GM12878 (cell line): Measurements from ENCODE around the gene LENEP. TPM values are rescaled to one million over a fixed set of nuclear protein-coding genes. Genes with fewer than 3 reads are reported as not detected.
A peak's percentile ranks its signal among the peaks of the same experiment; 100 is the strongest.

ENCODE experiments used
- ATAC-seq: fragments of 200-7000 bp; cut with Tn5 transposase; 3 replicates; pipeline ENCODE4 v1.9.1; 2020; ENCODE audit warnings: mild to moderate bottlenecking, moderate library complexity
- BruUV-seq: library from RNA; stranded (reverse); fragments of 400-500 nt; replicated peaks from 2 replicates; lab custom pipeline; 2021; lab: Mats Ljungman, UMichigan
- CTCF ChIA-PET: fragments of 300-600 bp; sonication (Branson Sonifier 250); formaldehyde crosslinking; extraction: SDS; loops from one replicate; lab custom pipeline; 2021; ENCODE audit warnings: inconsistent platforms; lab: Yijun Ruan, JAX
- POLR2A ChIA-PET: fragments of 350-600 bp; formaldehyde crosslinking; extraction: SDS; loops from one replicate; lab custom pipeline; 2021; ENCODE audit warnings: inconsistent platforms; lab: Charles Lee
- RAD21 ChIA-PET: fragments of 300-600 bp; sonication (Branson Sonifier 250); formaldehyde crosslinking; loops from one replicate; lab custom pipeline; 2023; ENCODE audit warnings: antibody characterized with exemption; ENCODE audit not compliant: unreplicated experiment; lab: Charles Lee
- SMC1A ChIA-PET: fragments of 300-600 bp; sonication (Branson Sonifier 250); formaldehyde crosslinking; loops from one replicate; lab custom pipeline; 2023; ENCODE audit not compliant: unreplicated experiment, uncharacterized antibody; lab: Charles Lee
- DNase-seq: peaks from one replicate; pipeline ENCODE4 v3.0.0-alpha.2; 2011; ENCODE audit warnings: low read depth, low spot score
- FAIRE-seq: peaks from 3 replicates; lab custom pipeline; 2011; peaks lifted over from hg19 to GRCh38; lab: Jason Lieb, UNC
- H2AFZ ChIP-seq: 2 replicates; pipeline ENCODE4 v1.6.0; 2011; ENCODE audit warnings: low read depth, low read length, control low read depth; ENCODE audit not compliant: control insufficient read depth
- H3K27ac ChIP-seq: 2 replicates; pipeline ENCODE4 v1.5.1; 2011; ENCODE audit warnings: control low read depth; ENCODE audit not compliant: control insufficient read depth, insufficient read depth
- H3K27me3 ChIP-seq, 2 experiments: replicated peaks in 1 of 2; 2 replicates each; pipeline versions ENCODE4 v1.6.0 to v1.6.1; 2011; ENCODE audit warnings: low read length in 1 of 2; ENCODE audit not compliant: control insufficient read depth in 2 of 2, insufficient read depth in 2 of 2
- H3K36me3 ChIP-seq, 2 experiments: 2 replicates each; pipeline ENCODE4 v1.5.1; 2011; ENCODE audit warnings: low read length in 1 of 2; ENCODE audit not compliant: control insufficient read depth in 2 of 2, insufficient read depth in 2 of 2
- H3K4me1 ChIP-seq: 2 replicates; pipeline ENCODE4 v1.6.1; 2011; ENCODE audit warnings: mild to moderate bottlenecking, low read length, moderate library complexity, mixed read lengths; ENCODE audit not compliant: control insufficient read depth, insufficient read depth
- H3K4me2 ChIP-seq: 2 replicates; pipeline ENCODE4 v1.6.0; 2011; ENCODE audit warnings: control low read depth; ENCODE audit not compliant: control insufficient read depth, insufficient read depth
- H3K4me3 ChIP-seq: fragments of 200-600 bp; sonication (generic); 2 replicates; pipeline ENCODE4 v1.5.1; 2016
- H3K79me2 ChIP-seq: 2 replicates; pipeline ENCODE4 v1.6.0; 2011; ENCODE audit warnings: low read length; ENCODE audit not compliant: control insufficient read depth, insufficient read depth
- H3K9ac ChIP-seq: 2 replicates; pipeline ENCODE4 v1.8.0; 2011; ENCODE audit warnings: low read length, control low read depth, mixed read lengths; ENCODE audit not compliant: control insufficient read depth, insufficient read depth
- H3K9me3 ChIP-seq: replicated peaks from 3 replicates; pipeline ENCODE4 v1.5.1; 2011; ENCODE audit warnings: mild to moderate bottlenecking, low read length; ENCODE audit not compliant: control insufficient read depth, insufficient read depth
- H4K20me1 ChIP-seq: 2 replicates; pipeline ENCODE4 v1.6.0; 2011; ENCODE audit not compliant: control insufficient read depth, insufficient read depth
- NFIC ChIP-seq: IDR thresholded peaks from 2 replicates; pipeline ENCODE4 v1.6.1; 2012; ENCODE audit warnings: low read depth, mild to moderate bottlenecking, inconsistent platforms, low read length, moderate library complexity
- WGBS: methylation state at CpG from one replicate; pipeline ENCODE4 v1.1.6; 2016; ENCODE audit warnings: low lambda C conversion rate; ENCODE audit not compliant: insufficient replicate concordance, insufficient coverage; ENCODE audit errors: missing lambda C conversion rate; 5-methylcytosine and 5-hydroxymethylcytosine counted together
- in situ Hi-C: fragments of 300-500 bp; cut with MboI; formaldehyde crosslinking; loops from 9 replicates; pipeline ENCODE4 v1.14.3; 2018; ENCODE audit warnings: mixed read lengths
- intact Hi-C: fragments of 100-400 bp; cut with micrococcal nuclease; formaldehyde crosslinking; loops from one replicate; pipeline ENCODE4 v1.14.2; 2022; ENCODE audit not compliant: unreplicated experiment
- polyA plus RNA-seq, 11 experiments: library from polyadenylated mRNA; depleted of rRNA in 4 of 11; unstranded in 6 of 11; stranded (reverse) in 5 of 11; fragments of >200 nt; fragmentation: Nextera tagmentation in 4 of 11; fragmentation: Illumina TruSeq in 1 of 11; extraction: Ambion mirVana in 4 of 11; extraction: Trizol in 1 of 11; gene quantifications; 1 replicate in 1 of 11; 2 replicates in 10 of 11; pipeline versions ENCODE4 v1.2.1 to v1.2.3, GENCODE V29; 2011 to 2016; ENCODE audit warnings: inconsistent platforms in 2 of 11, missing spikeins in 2 of 11, low read depth in 1 of 11
- total RNA-seq, 4 experiments: library from RNA; depleted of rRNA in 3 of 4; stranded (reverse); fragments of >200 nt in 3 of 4; fragmentation: Illumina TruSeq in 1 of 4; extraction: Trizol in 1 of 4; gene quantifications; 2 replicates each; pipeline versions ENCODE4 v1.2.1 to v1.2.3, GENCODE V29; 2013 to 2021
- TF ChIP-seq, protein P1 (sequence below): fragments of 450-650 bp; IDR thresholded peaks from 2 replicates; pipeline ENCODE4 v1.6.1; 2016; ENCODE audit warnings: mild to moderate bottlenecking

Gene LENEP
- total and polyA plus RNA-seq, 10 of the 15 experiments (the other 5 are each of a cell fraction or from before 2014, with no cell fraction given), result 0.27 to 1.1 (median 0.64) TPM; not detected in 7

- POLR2A ChIA-PET, result interaction anchor here (0.7 to 9.8 kb wide), 16 partner anchors 8 to 343 kb away, joined by 3 to 140 read pairs (median 4); partner anchors contain the start of genes CLK2, FLAD1, PBXIP1 and PMVK
- Histone ChIP-seq H3K4me2 (peak overlapping the region; percentile 74), H3K27ac (peak overlapping the region; percentile 65), H3K9me3 (no peaks in the 10 kb centered on the region), H2AFZ (no peak overlapping the region), H3K4me1 (peaks cover 23% of the 10 kb centered on the region), H3K9ac (peak overlapping the region; percentile 52), H3K27me3 (no peaks in the 10 kb centered on the region), H3K36me3 (peaks cover 4 to 8% of the 10 kb centered on the region in 2 experiments; a peak in 3 of 4 replicates), H3K4me3 (peak overlapping the region; percentile 63; the same call in 1 of the 2 replicates), H4K20me1 (no peaks in the 10 kb centered on the region), H3K79me2 (peaks cover 58% of the 10 kb centered on the region)
- in situ Hi-C loops, result no loop called here
- FAIRE-seq (no peak), DNase-seq (no peak), ATAC-seq (no peak)
- intact Hi-C loops, result loop anchor here (5.0 kb wide), 1 partner anchor 91 kb away; the partner anchor contains the start of gene EFNA4
- CTCF ChIA-PET, result interaction anchor here (0.6 to 20.6 kb wide), 11 partner anchors 10 to 103 kb away, joined by 3 to 226 read pairs (median 4); partner anchors contain the start of genes ADAM15, LENEP, PBXIP1 and PMVK
- BruUV-seq, result no TSS peak
- WGBS, result over 99% methylated on average over 10 of the region's 10 CpGs
- RAD21 ChIA-PET, result interaction anchor here (0.9 to 2.8 kb wide), 9 partner anchors 10 to 114 kb away, joined by 3 to 20 read pairs (median 4); partner anchors contain the start of genes FLAD1, PBXIP1, PMVK and PYGO2
- no peak for TF ChIP-seq NFIC
- TF ChIP-seq, protein P1, sequence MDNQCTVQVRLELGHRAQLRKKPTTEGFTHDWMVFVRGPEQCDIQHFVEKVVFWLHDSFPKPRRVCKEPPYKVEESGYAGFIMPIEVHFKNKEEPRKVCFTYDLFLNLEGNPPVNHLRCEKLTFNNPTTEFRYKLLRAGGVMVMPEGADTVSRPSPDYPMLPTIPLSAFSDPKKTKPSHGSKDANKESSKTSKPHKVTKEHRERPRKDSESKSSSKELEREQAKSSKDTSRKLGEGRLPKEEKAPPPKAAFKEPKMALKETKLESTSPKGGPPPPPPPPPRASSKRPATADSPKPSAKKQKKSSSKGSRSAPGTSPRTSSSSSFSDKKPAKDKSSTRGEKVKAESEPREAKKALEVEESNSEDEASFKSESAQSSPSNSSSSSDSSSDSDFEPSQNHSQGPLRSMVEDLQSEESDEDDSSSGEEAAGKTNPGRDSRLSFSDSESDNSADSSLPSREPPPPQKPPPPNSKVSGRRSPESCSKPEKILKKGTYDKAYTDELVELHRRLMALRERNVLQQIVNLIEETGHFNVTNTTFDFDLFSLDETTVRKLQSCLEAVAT, result 0 out of 2 replicates have a peak, but pooled peaks have one; percentile 26
- SMC1A ChIA-PET, result interaction anchor here (1.3 to 3.2 kb wide), 7 partner anchors 10 to 412 kb away, joined by 3 to 21 read pairs (median 6); partner anchors contain the start of genes FLAD1, KCNN3, PBXIP1 and PYGO2
Measured at GRCh38 chr1:154971341-154971998, 21.9 kb upstream of the LENEP start.
